K562 (cell line): ENCODE data around the gene HRC. TPM values are rescaled to one million over a fixed set of nuclear protein-coding genes. Genes with fewer than 3 reads are reported as not detected.
A peak's percentile ranks its signal among the peaks of the same experiment; 100 is the strongest.

Experiments used
- BCL6 ChIP-seq: fragments of 250-450 bp; sonication (Bioruptor Pico); IDR thresholded peaks from 2 replicates; pipeline ENCODE4 v1.4.0; 2020
- BCOR ChIP-seq: fragments of 450-650 bp; IDR thresholded peaks from 2 replicates; pipeline ENCODE4 v1.6.1; 2016
- CHD2 ChIP-seq: IDR thresholded peaks from 2 replicates; pipeline ENCODE4 v1.6.1; 2011; ENCODE audit warnings: low read depth, low read length
- GTF2E2 ChIP-seq: fragments of 200-800 bp; sonication (Bioruptor generic); IDR thresholded peaks from 2 replicates; pipeline ENCODE4 v1.6.1; 2016; ENCODE audit warnings: missing genetic modification characterization, missing compliant biosample characterization
- NFIC ChIP-seq: fragments of 450-650 bp; IDR thresholded peaks from 2 replicates; pipeline ENCODE4 v1.6.1; 2017; ENCODE audit warnings: mild to moderate bottlenecking, inconsistent platforms
- TCF7L2 ChIP-seq: fragments of 150-350 bp; IDR thresholded peaks from 2 replicates; pipeline ENCODE4 v1.6.1; 2016; ENCODE audit warnings: low read depth, mild to moderate bottlenecking, low read length, moderate library complexity
- ZNF764 ChIP-seq: fragments of 250-450 bp; sonication (Bioruptor Pico); IDR thresholded peaks from 2 replicates; pipeline ENCODE4 v1.4.0; 2020; ENCODE audit warnings: low read depth, mild to moderate bottlenecking, moderate library complexity
- polyA plus RNA-seq, 8 experiments: library from polyadenylated mRNA; depleted of rRNA in 4 of 8; stranded (reverse) in 5 of 8; unstranded in 3 of 8; fragments of >200 nt; fragmentation: Nextera tagmentation in 2 of 8; fragmentation: Illumina TruSeq in 1 of 8; extraction: Ambion mirVana in 2 of 8; extraction: Trizol in 1 of 8; gene quantifications; 2 replicates each; pipeline versions ENCODE4 v1.2.1 to v1.2.3, GENCODE V29; 2011 to 2014; ENCODE audit warnings: inconsistent platforms in 1 of 8, missing spikeins in 1 of 8
- total RNA-seq, 7 experiments: library from RNA; depleted of rRNA in 6 of 7; stranded (reverse); fragments of >200 nt in 6 of 7; fragmentation: Illumina TruSeq in 2 of 7; extraction: Trizol in 2 of 7; gene quantifications; 2 replicates each; pipeline versions ENCODE4 v1.2.1 to v1.2.3, GENCODE V29; 2011 to 2021; ENCODE audit warnings: low replicate concordance in 1 of 7
- TF ChIP-seq, protein P1 (sequence below): IDR thresholded peaks from 2 replicates; pipeline ENCODE4 v1.6.1; 2014; ENCODE audit warnings: antibody characterized with exemption
- TF ChIP-seq, protein P2 (sequence below): sonication (generic); formaldehyde crosslinking; IDR thresholded peaks from 2 replicates; pipeline ENCODE4 v1.8.0; 2023; ENCODE audit warnings: missing genetic modification reagents, mild to moderate bottlenecking, borderline replicate concordance
- TF ChIP-seq, protein P3 (sequence below): fragments of 450-650 bp; IDR thresholded peaks from 2 replicates; pipeline ENCODE4 v1.6.1; 2014; ENCODE audit warnings: low read depth, mild to moderate bottlenecking, moderate library complexity, borderline replicate concordance

HRC gene
- total and polyA plus RNA-seq, 9 of the 15 experiments (the other 6 are each of a cell fraction or from before 2014, with no cell fraction given) = 0.66 to 18.7 (median 13.1) TPM

DNA sequence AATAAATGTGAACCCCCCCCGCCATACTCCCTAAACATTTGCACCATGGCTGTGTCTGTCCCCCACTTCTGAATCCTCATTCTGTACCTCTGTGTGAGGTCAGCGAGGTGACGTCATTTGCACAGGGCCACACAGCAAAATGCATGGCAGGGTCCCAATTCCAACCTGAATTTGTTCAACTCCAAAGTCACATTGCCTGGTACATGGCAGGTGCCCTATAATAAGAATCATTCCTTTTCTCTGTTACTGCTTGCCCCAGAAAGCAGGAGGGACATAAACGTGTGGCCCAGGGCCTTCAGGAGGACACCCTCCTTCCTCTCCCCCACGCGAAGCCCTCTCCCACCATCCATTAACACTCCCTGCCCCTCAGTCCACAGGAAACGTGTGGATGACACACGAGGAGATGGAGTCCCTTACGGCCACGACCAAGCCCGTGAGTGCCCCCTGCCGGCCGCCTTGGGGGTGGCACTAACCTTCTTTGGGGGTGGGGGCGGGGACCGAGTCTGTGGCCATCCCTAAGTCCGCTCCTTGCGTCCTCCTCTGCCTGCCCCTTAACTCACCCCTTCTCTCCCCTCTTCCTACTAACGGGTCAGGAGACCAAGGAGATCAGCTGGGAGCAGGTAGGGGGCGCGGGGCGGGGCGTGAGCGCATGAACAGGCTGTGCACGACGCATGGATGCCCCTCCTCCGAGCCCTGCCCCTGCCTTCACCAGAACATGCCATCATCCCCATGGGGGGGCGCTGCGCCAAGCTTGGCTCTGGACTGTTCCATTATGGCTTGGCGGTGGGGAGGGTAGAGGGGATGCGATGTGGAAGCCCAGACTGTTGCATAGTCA lies 9.4 kb downstream of the HRC start (continued):
- TF ChIP-seq, protein P1, sequence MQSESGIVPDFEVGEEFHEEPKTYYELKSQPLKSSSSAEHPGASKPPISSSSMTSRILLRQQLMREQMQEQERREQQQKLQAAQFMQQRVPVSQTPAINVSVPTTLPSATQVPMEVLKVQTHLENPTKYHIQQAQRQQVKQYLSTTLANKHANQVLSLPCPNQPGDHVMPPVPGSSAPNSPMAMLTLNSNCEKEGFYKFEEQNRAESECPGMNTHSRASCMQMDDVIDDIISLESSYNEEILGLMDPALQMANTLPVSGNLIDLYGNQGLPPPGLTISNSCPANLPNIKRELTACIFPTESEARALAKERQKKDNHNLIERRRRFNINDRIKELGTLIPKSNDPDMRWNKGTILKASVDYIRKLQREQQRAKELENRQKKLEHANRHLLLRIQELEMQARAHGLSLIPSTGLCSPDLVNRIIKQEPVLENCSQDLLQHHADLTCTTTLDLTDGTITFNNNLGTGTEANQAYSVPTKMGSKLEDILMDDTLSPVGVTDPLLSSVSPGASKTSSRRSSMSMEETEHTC = no peak
- TF ChIP-seq BCOR (peak; percentile 43; the same call in 1 of the 2 replicates), CHD2 (0 out of 2 replicates have a peak, but pooled peaks have one; percentile 10), GTF2E2 (tag) (no peak), ZNF764 (no peak), TCF7L2 (peak; percentile 93), BCL6 (CRISPR knock-in tag) (no peak), NFIC (peak; percentile 14; the same call in 1 of the 2 replicates)
- TF ChIP-seq, protein P2, sequence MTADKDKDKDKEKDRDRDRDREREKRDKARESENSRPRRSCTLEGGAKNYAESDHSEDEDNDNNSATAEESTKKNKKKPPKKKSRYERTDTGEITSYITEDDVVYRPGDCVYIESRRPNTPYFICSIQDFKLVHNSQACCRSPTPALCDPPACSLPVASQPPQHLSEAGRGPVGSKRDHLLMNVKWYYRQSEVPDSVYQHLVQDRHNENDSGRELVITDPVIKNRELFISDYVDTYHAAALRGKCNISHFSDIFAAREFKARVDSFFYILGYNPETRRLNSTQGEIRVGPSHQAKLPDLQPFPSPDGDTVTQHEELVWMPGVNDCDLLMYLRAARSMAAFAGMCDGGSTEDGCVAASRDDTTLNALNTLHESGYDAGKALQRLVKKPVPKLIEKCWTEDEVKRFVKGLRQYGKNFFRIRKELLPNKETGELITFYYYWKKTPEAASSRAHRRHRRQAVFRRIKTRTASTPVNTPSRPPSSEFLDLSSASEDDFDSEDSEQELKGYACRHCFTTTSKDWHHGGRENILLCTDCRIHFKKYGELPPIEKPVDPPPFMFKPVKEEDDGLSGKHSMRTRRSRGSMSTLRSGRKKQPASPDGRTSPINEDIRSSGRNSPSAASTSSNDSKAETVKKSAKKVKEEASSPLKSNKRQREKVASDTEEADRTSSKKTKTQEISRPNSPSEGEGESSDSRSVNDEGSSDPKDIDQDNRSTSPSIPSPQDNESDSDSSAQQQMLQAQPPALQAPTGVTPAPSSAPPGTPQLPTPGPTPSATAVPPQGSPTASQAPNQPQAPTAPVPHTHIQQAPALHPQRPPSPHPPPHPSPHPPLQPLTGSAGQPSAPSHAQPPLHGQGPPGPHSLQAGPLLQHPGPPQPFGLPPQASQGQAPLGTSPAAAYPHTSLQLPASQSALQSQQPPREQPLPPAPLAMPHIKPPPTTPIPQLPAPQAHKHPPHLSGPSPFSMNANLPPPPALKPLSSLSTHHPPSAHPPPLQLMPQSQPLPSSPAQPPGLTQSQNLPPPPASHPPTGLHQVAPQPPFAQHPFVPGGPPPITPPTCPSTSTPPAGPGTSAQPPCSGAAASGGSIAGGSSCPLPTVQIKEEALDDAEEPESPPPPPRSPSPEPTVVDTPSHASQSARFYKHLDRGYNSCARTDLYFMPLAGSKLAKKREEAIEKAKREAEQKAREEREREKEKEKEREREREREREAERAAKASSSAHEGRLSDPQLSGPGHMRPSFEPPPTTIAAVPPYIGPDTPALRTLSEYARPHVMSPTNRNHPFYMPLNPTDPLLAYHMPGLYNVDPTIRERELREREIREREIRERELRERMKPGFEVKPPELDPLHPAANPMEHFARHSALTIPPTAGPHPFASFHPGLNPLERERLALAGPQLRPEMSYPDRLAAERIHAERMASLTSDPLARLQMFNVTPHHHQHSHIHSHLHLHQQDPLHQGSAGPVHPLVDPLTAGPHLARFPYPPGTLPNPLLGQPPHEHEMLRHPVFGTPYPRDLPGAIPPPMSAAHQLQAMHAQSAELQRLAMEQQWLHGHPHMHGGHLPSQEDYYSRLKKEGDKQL (CRISPR knock-in tag) = no peak
- TF ChIP-seq, protein P3, sequence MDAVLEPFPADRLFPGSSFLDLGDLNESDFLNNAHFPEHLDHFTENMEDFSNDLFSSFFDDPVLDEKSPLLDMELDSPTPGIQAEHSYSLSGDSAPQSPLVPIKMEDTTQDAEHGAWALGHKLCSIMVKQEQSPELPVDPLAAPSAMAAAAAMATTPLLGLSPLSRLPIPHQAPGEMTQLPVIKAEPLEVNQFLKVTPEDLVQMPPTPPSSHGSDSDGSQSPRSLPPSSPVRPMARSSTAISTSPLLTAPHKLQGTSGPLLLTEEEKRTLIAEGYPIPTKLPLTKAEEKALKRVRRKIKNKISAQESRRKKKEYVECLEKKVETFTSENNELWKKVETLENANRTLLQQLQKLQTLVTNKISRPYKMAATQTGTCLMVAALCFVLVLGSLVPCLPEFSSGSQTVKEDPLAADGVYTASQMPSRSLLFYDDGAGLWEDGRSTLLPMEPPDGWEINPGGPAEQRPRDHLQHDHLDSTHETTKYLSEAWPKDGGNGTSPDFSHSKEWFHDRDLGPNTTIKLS = no peak
